Stimulated activated CD4-positive, alpha-beta T cell treated with anti-CD3 and anti-CD28 coated beads, TNF-alpha, amount 100 ng/mL, for 48 hours (primary cell): Measurements from ENCODE around the gene GDF10.

Source experiments
- DNase-seq, 3 donors: peaks; one replicate each; pipeline ENCODE4 v3.0.0-alpha.2; 2020; ENCODE audit warnings: low read depth in 3 of 3

GDF10 gene

DNA sequence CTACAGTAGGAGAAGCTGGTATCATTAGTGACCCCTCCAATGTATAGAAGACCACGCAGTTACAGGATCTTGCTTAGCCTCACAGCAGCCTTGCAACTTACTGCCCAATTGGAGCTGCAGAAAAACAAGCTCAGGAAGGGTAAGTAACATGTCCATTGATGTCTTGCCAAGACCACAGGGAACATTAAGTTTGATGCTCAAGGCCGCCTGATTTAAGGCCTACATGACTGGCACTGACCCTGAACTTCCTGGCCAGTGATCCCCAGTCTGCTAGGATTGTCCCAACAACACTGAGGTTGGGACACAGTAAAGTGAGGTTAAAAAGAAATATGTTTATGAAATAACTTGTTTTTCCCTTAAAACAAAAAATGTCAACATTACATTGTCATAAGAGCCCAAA, 15.4 kb downstream of the GDF10 start:
- no peak for DNase-seq

- DNase-seq, result no peak
Measured at GRCh38 chr10:47316131-47316530, 16.1 kb downstream of the GDF10 start.

- no peak for DNase-seq
Measured at GRCh38 chr10:47317251-47317650, 17.3 kb downstream of the GDF10 start.

- DNase-seq, result no peak
Measured at GRCh38 chr10:47318706-47319105, 18.7 kb downstream of the GDF10 start.

DNA sequence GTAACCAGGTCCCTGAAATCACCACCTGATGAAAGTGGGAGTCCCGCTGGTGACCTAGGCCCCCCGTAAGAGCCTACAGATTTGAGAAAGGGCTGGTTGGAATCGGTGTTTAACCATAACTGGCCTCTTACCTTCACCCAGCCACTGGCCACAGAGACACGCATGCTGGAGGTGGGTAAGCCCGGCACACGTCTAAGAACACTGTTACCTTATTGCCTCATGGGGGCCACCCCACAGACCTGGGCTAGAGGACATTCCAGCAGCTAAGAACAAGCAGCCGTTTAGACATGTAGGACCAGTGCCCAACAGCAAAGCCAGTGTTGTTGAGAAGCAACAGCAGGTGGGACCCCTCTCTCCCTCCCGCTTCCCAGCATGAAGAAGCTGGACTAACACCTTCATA, 19.8 kb downstream of the GDF10 start:
- no peak for DNase-seq

DNA sequence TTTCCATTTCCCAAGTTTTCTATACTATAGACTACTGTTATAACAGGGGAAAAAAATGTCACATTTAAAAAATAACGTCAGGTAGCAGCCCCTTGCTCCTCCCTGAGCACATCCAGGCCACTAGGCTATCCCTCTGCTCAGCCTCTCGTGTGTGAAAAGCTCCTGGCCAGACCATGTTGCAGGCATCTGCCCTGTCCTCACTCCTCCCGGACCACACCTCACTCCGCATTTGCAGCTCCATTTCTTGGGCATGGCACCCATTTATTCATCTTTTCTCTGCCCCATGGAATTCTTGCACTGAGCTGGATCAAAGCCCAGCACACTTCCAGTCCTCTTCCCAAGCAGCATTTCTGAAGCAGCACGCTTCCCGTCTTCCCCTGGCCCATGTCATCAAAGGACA, 20.8 kb downstream of the GDF10 start:
- DNase-seq, result no peak

GRCh38 chr10:47321521-47322195, 21.7 kb downstream of the GDF10 start:
- DNase-seq, result no peak

- no peak for DNase-seq
Measured at GRCh38 chr10:47322300-47323061, 22.5 kb downstream of the GDF10 start, which contains the start of gene GDF2. Gene GDF2, plus strand, starts transcription at chr10:47322454. Its CDS starts 215 bp downstream, at chr10:47322669.

DNA sequence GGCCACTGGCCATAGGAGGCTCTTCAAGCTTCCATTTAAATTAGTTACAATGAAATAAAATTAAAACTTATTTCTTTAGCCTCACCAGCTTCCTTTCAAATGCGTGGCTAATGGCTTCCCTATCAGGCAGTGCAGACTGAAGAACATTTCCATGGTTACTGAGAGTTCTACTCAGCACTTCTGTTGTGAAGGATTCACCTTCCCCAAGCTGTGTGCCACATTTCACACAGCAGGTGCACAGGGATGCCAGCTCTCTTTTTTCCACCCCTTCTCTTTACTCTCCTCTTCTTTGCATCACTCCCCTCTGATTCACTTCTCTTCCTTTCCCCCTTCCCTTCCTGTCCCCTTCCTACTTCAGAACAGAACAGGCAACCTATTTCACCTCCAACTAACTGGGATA, 23.1 kb downstream of the GDF10 start:
- no peak for DNase-seq

DNA sequence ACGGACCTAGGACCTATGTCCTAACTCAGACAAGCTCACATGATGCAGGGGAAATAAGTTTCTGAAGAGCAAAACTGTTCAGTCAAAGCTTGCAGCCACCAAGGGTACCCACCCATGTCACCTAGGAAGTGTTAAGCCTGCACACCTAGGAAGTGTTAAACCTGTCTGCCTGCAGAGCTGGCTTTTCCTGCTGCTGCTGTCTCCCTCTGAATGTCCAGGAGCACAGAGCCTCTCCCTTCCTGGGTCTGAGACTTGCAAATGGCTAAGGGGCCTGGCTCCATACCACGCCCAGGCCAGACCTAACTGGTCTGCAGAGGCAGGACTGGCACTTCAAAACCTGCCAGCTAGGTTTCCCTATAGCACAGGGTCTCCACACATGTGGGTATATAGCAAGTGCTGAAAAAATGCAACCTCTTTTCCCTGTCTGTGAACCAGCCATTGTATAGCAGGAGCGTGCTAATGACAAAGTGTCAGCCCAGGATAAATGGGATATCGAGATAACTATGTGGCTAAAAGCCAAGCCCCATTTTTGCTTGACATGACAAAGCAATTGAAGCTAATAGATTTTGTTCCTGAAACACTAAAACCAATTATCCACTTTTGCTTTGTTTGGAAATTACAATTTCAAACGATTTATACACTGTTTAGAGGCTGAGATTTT, 23.8 kb downstream of the GDF10 start:
- no peak for DNase-seq

- no peak for DNase-seq
Measured at GRCh38 chr10:47325303-47326291, 25.6 kb downstream of the GDF10 start.

DNA sequence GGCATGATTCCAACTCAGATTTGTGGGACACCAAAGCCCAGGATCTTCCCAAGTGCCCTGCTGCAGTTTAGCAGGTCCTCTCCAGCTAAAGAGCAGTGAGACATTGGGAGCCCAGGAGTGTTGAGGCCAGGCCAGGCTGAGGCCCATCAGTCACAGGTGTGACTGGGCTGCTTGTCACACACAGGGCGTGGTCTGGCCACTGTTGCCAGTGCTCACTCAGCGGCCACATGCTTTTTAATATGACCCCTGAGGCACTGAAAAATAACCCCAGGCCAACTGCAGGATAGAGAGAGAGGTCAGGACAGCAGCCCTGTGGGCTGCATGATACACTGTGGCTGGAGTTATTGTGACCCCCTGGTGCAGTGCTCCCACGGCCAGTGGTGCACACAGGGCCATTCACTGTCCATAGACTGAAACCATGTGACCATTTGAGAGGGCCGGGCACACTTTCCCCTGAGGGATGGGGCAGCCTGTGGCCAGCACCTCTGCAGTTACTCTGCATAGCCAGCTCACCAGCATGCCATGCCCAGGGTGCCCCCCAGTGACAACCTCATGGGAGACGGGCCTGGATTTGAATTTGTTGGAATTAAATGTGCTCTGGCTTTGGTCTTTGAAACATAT, 26.4 kb downstream of the GDF10 start:
- DNase-seq, result no peak

- DNase-seq, result no peak
Measured at GRCh38 chr10:47326927-47327330, 26.9 kb downstream of the GDF10 start.

- no peak for DNase-seq
Measured at GRCh38 chr10:47329855-47330254, 29.9 kb downstream of the GDF10 start.

DNA sequence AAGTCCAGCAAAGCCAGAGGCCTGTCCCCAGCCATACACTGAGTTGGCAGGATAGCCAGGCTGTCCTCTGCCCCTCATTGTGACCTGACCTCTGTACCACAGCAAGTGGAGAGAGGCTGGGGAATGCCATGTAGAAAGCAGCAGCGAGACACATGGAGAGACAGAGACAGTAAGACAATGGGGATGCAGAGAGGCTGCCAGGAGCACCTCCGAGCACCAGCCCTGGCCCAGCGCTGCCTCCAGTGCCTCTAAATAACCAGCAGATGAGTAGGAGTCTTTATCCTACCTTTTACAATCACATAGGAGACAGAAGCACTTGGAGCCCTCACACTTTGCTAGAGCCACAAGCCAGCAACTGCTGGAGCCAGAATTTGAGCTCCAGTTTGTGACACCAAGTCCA, 30.4 kb downstream of the GDF10 start:
- no peak for DNase-seq

GRCh38 chr10:47330804-47331203, 30.8 kb downstream of the GDF10 start:
- no peak for DNase-seq

GRCh38 chr10:47331491-47331890, 31.5 kb downstream of the GDF10 start:
- DNase-seq, result no peak

GRCh38 chr10:47331954-47332353, 32.0 kb downstream of the GDF10 start:
- no peak for DNase-seq

DNA sequence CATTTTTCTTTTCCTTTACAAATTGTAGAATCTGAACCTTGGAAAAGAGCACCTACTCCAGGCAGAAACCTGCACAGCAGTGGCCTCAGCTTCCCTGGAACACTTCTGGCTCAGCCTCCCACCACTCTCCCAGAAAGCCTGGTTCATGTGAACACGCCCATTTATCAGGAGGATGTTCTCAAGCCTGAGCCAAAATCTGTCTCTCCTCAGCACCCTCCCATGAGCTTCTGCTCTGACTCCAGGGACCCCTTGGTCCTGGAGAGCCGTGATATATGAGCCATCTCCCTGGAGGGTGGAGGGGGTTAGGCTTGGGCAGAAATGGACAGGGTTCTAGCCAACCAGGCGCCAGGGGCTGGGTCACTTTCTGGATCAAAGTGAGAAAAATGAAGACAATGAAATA, 32.4 kb downstream of the GDF10 start:
- DNase-seq, result no peak

GRCh38 chr10:47332946-47333345, 32.9 kb downstream of the GDF10 start:
- DNase-seq, result no peak

- DNase-seq, result no peak
Measured at GRCh38 chr10:47333532-47333931, 33.5 kb downstream of the GDF10 start.
